ENCODE results near the gene INPP4B. TPM values are rescaled to one million over a fixed set of nuclear protein-coding genes. Genes with fewer than 3 reads are reported as not detected.
"Not testable (repeated sequence)": the region's sequence is repeated elsewhere in the genome, so short reads cannot be mapped to it uniquely, and the experiment has no call there.

INPP4B gene
- total RNA-seq, 3 donors from 2014 or later = 15.8 to 113 (median 93.4) TPM

DNA sequence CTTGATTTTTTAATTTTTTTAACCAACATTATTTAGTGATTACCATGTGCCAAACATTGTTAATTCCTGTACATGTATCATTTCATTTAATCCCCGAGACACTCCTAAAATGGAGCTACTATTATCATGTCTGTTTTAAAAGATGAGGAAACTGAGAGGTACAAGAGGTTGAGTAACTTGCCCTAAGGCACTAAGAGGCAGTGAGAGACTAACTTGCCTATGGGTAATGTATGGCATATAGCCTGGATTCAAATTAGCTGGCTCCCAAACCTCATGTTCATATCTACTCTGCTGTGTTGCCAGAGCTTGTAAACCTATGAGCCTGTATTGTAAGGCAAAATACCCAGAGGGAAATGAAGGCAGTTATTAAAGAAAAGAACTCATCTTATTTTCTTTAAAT is 766.1 kb downstream of the INPP4B start:
- no peak for TF ChIP-seq POLR2A (IDR thresholded peaks at IDR 0.05)
- TF ChIP-seq POLR2AphosphoS5 (IDR thresholded peaks at IDR 0.05) = no peak
- TF ChIP-seq, protein P1, sequence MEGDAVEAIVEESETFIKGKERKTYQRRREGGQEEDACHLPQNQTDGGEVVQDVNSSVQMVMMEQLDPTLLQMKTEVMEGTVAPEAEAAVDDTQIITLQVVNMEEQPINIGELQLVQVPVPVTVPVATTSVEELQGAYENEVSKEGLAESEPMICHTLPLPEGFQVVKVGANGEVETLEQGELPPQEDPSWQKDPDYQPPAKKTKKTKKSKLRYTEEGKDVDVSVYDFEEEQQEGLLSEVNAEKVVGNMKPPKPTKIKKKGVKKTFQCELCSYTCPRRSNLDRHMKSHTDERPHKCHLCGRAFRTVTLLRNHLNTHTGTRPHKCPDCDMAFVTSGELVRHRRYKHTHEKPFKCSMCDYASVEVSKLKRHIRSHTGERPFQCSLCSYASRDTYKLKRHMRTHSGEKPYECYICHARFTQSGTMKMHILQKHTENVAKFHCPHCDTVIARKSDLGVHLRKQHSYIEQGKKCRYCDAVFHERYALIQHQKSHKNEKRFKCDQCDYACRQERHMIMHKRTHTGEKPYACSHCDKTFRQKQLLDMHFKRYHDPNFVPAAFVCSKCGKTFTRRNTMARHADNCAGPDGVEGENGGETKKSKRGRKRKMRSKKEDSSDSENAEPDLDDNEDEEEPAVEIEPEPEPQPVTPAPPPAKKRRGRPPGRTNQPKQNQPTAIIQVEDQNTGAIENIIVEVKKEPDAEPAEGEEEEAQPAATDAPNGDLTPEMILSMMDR (IDR thresholded peaks at IDR 0.05) = no peak
- Histone ChIP-seq H3K36me3 (no peaks in the 10 kb centered on the region), H3K27me3 (no peaks in the 10 kb centered on the region), H3K4me3 (no peak overlapping the region), H3K27ac (no peak overlapping the region), H3K4me1 (no peaks in the 10 kb centered on the region), H3K9me3 (no peaks in the 10 kb centered on the region)
- DNase-seq (ENCODE audit: low spot score in 2 of 2) = no peak
- intact Hi-C loops (cut with DNase I; ENCODE audit: low total_unique reads) = no loop called here

DNA sequence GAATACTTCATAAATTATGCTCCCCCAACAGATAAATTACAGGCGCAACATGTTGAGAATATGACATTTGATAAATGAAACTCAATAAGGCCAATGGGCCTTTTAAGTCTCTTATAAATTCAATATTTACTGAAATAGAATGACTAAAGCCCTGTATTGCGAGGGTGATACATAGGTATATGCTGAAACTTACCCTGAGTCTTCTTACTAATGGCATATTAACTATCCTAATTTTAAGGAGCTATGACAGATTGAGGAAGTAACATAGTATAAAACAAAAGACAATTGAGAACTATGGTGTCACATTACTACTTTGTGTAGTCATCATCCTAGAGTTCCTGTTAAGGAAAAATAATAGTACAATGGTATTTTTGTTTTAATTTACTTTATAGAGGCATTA is 769.1 kb downstream of the INPP4B start:
- intact Hi-C loops (cut with DNase I; ENCODE audit: low total_unique reads) = no loop called here
- no peaks in the 10 kb centered on the region for H3K9me3 ChIP-seq
- no peaks in the 10 kb centered on the region for H3K36me3 ChIP-seq
- no peaks in the 10 kb centered on the region for H3K4me1 ChIP-seq
- H3K27ac ChIP-seq = no peak overlapping the region
- DNase-seq (ENCODE audit: low spot score in 2 of 2) = no peak
- H3K4me3 ChIP-seq = no peak overlapping the region
- no peak for TF ChIP-seq POLR2AphosphoS5 (IDR thresholded peaks at IDR 0.05)
- no peak for TF ChIP-seq POLR2A (IDR thresholded peaks at IDR 0.05)
- TF ChIP-seq, protein P1 (IDR thresholded peaks at IDR 0.05) = no peak
- no peaks in the 10 kb centered on the region for H3K27me3 ChIP-seq

DNA sequence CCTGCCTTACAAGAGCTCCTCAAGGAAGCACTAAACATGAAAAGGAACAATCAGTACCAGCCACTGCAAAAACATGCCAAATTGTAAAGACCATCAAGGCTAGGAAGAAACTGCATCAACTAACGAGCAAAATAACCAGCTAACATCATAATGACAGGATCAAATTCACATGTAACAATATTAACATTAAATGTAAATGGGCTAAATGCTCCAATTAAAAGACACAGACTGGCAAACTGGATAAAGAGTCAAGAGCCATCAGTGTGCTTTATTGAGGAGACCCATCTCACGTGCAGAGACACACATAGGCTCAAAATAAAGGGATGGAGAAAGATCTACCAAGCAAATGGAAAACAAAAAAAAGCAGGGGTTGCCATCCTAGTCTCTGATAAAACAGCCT is 777.8 kb downstream of the INPP4B start:
- DNase-seq (ENCODE audit: low spot score in 2 of 2); H3K27me3 ChIP-seq; H3K4me1 ChIP-seq; H3K9me3 ChIP-seq; intact Hi-C loops (cut with DNase I; ENCODE audit: low total_unique reads); H3K36me3 ChIP-seq; H3K4me3 ChIP-seq; H3K27ac ChIP-seq: not testable (repeated sequence)

DNA sequence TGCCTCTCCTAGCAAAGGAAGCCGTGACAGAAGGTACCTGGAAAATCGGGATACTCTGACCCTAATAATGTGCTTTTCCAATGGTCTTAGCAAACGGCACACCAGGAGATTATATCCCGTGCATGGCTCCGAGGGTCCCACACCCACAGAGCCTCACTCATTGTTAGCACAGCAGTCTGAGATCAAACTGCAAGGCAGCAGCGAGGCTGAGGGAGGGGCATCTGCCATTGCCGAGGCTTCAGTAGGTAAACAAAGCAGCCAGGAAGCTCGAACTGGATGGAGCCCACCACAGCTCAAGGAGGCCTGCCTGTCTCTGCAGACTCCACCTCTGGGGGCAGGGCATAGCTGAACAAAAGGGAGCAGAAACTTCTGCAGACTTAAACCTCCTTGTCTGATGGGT is 779.5 kb downstream of the INPP4B start:
- H3K4me1 ChIP-seq; intact Hi-C loops (cut with DNase I; ENCODE audit: low total_unique reads); H3K36me3 ChIP-seq; H3K27ac ChIP-seq; H3K9me3 ChIP-seq; H3K4me3 ChIP-seq; DNase-seq (ENCODE audit: low spot score in 2 of 2); H3K27me3 ChIP-seq: not testable (repeated sequence)

DNA sequence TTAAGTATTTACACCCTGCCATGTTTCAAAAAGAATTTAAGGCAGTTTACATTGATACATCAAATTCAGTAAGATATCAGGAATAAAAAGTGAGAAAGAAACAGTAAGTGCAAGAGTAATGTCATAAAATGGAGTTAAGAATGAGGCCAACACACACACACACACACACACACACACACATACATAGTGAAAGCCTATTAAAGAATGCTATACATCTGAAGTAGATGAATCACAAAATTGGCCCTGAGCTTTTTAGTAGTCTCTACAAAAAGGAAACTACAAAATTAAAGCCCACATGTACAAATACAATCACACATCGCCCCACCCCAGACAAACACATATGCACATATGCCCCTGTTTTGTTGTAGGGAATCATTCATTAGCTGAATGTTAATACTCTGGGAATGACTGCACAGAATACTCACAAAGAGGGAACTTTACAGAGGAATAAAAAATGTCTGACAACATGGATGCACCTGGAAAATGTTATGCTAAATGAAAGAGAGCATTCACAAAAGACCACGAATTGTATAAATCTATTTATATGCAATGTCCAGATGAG is 780.9 kb downstream of the INPP4B start:
- no peak overlapping the region for H3K27ac ChIP-seq
- no peaks in the 10 kb centered on the region for H3K4me1 ChIP-seq
- H3K9me3 ChIP-seq = peaks cover 0 to 6% of the 10 kb centered on the region in 2 donors
- no peaks in the 10 kb centered on the region for H3K27me3 ChIP-seq
- no peak for TF ChIP-seq POLR2A (IDR thresholded peaks at IDR 0.05)
- TF ChIP-seq, protein P1 (IDR thresholded peaks at IDR 0.05) = no peak
- no peak for TF ChIP-seq POLR2AphosphoS5 (IDR thresholded peaks at IDR 0.05)
- intact Hi-C loops (cut with DNase I; ENCODE audit: low total_unique reads) = no loop called here
- no peaks in the 10 kb centered on the region for H3K36me3 ChIP-seq
- H3K4me3 ChIP-seq = no peak overlapping the region
- DNase-seq (ENCODE audit: low spot score in 2 of 2) = no peak

DNA sequence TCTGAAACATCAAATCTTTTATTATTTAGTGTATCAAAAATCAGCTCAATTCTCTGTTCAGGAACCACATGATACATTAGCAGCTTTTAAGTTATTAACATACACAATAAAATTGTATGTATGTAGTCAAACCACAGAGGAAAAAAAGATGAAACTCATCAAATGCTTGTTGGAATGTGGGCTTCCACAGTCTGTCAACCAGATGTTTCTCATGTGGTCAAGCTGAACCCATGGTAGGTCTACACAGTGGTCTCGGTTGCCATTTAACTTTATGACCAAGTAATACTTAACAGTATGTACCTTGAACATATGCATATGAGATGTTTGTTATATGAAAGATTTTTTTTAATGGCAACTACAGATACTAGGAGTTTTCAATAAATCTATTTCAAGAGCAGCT is 781.9 kb downstream of the INPP4B start:
- Histone ChIP-seq H3K27me3 (no peaks in the 10 kb centered on the region), H3K9me3 (peaks cover 0 to 6% of the 10 kb centered on the region in 2 donors), H3K36me3 (no peaks in the 10 kb centered on the region), H3K27ac (no peak overlapping the region), H3K4me1 (no peaks in the 10 kb centered on the region), H3K4me3 (no peak overlapping the region)
- TF ChIP-seq POLR2A (IDR thresholded peaks at IDR 0.05) (no peak), POLR2AphosphoS5 (IDR thresholded peaks at IDR 0.05) (no peak)
- TF ChIP-seq, protein P1 (IDR thresholded peaks at IDR 0.05) = no peak
- intact Hi-C loops (cut with DNase I; ENCODE audit: low total_unique reads) = no loop called here
- no peak for DNase-seq (ENCODE audit: low spot score in 2 of 2)

All from breast epithelium (tissue), 4 donors.